ENCODE measurements around the gene PLXND1. TPM values are rescaled to one million over a fixed set of nuclear protein-coding genes. Genes with fewer than 3 reads are reported as not detected.

PLXND1 gene
- total RNA-seq, 1 donor from 2014 or later: 3.1 TPM

DNA sequence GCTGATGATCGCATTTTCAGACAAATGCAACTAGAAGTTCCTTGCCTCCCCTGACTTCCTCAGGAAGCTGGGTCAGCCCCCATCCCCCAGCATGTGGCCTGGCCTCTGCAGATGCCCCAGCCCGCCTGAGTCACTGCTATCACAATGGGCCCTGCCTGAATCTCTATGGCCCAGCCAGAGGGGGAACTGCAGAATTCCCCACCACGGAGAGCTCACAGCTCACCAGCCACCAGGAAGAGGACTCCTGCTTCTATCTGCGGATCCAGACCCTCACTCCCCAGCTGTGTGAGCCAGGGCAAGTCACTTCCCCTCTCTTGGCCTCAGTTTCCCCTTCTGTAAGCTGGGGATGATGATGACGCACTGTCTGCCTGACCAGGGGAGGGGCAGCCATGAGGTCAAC is 6.9 kb downstream of the PLXND1 start:
- H3K4me3 Mint-ChIP-seq: no peak overlapping the region
- intact Hi-C loops (cut with micrococcal nuclease): no loop called here
- POLR2A ChIA-PET: no interaction called here
- no peak for TF ChIP-seq CTCF (IDR thresholded peaks at IDR 0.05)
- DNase-seq (no peak), ATAC-seq (ENCODE audit: low read depth) (no peak)
- no peaks in the 10 kb centered on the region for H3K4me1 Mint-ChIP-seq
- CTCF ChIA-PET: no interaction called here
- H3K9me3 Mint-ChIP-seq: no peaks in the 10 kb centered on the region
- H3K27me3 Mint-ChIP-seq: peaks cover 7% of the 10 kb centered on the region
- H3K36me3 Mint-ChIP-seq (ENCODE audit: low read depth): no peaks in the 10 kb centered on the region
- no peak overlapping the region for H3K27ac Mint-ChIP-seq

- ATAC-seq (ENCODE audit: low read depth): no peak
- ChIA-PET CTCF (no interaction called here), POLR2A (no interaction called here)
- no peak for TF ChIP-seq CTCF (IDR thresholded peaks at IDR 0.05)
- Mint-ChIP-seq H3K4me1 (peaks cover 2% of the 10 kb centered on the region), H3K27me3 (peaks cover 5% of the 10 kb centered on the region), H3K9me3 (no peaks in the 10 kb centered on the region), H3K4me3 (no peak overlapping the region), H3K27ac (no peak overlapping the region), H3K36me3 (ENCODE audit: low read depth) (no peaks in the 10 kb centered on the region)
- intact Hi-C loops (cut with micrococcal nuclease): no loop called here
- DNase-seq: no peak
These were observed 7.4 kb downstream of the PLXND1 start for GRCh38 chr3:129599073-129599472.

DNA sequence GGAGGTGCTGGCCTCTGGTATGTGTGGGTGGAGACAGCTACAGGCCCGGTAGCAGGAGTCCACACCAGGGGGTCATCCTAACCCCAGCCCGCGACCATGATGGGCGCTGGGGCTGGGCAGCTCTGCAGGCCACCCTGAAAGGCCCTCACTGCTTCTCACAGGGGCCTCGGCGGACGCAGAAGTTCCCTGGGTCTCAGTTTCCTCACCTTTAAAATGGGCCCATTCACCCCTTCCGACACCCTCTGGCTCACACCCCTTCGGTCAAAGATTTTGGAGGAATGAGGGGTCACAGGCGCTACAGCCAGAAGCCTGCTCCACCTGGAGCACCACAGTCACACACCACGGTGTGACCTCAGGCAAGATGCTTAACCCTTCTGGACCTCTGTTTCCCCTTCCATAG is 8.0 kb downstream of the PLXND1 start:
- no peaks in the 10 kb centered on the region for H3K36me3 Mint-ChIP-seq (ENCODE audit: low read depth)
- ATAC-seq (ENCODE audit: low read depth) (no peak), DNase-seq (no peak)
- H3K27ac Mint-ChIP-seq: no peak overlapping the region
- POLR2A ChIA-PET: no interaction called here
- H3K27me3 Mint-ChIP-seq: peaks cover 8% of the 10 kb centered on the region
- intact Hi-C loops (cut with micrococcal nuclease): no loop called here
- H3K4me3 Mint-ChIP-seq: no peak overlapping the region
- peaks cover 8% of the 10 kb centered on the region for H3K4me1 Mint-ChIP-seq
- CTCF ChIA-PET: no interaction called here
- no peak for TF ChIP-seq CTCF (IDR thresholded peaks at IDR 0.05)
- H3K9me3 Mint-ChIP-seq: no peaks in the 10 kb centered on the region

DNA sequence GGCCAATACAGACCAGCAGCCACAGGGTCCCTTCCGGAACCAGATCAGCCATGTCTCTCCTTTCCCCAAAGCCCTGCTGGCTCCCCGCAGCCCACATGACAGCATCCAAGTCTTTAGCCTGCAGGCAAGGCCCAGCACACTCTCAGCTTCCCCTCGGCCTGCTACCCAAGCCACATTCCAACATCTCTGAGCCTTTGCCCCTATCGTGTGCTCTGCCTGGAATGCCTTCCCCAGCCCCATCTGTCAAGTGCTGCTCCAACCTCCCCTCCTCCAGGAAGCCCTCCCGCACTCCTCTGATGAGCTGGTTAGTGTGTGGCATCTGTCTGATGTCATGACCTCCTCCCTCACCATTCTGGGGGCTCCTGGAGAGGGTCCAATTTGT is 8.5 kb downstream of the PLXND1 start:
- no peaks in the 10 kb centered on the region for H3K9me3 Mint-ChIP-seq
- no peak for ATAC-seq (ENCODE audit: low read depth)
- CTCF ChIA-PET: no interaction called here
- POLR2A ChIA-PET: no interaction called here
- intact Hi-C loops (cut with micrococcal nuclease): no loop called here
- no peaks in the 10 kb centered on the region for H3K36me3 Mint-ChIP-seq (ENCODE audit: low read depth)
- peaks cover 13% of the 10 kb centered on the region for H3K4me1 Mint-ChIP-seq
- peaks cover 8% of the 10 kb centered on the region for H3K27me3 Mint-ChIP-seq
- no peak for DNase-seq
- H3K27ac Mint-ChIP-seq: no peak overlapping the region
- TF ChIP-seq CTCF (IDR thresholded peaks at IDR 0.05): no peak
- no peak overlapping the region for H3K4me3 Mint-ChIP-seq

- TF ChIP-seq CTCF (IDR thresholded peaks at IDR 0.05): no peak
- Mint-ChIP-seq H3K9me3 (no peaks in the 10 kb centered on the region), H3K4me3 (no peak overlapping the region), H3K4me1 (peaks cover 17% of the 10 kb centered on the region), H3K27ac (no peak overlapping the region), H3K36me3 (ENCODE audit: low read depth) (no peaks in the 10 kb centered on the region), H3K27me3 (peaks cover 8% of the 10 kb centered on the region)
- no peak for ATAC-seq (ENCODE audit: low read depth)
- DNase-seq: no peak
- intact Hi-C loops (cut with micrococcal nuclease): no loop called here
- ChIA-PET POLR2A (interaction anchor here (0.6 kb wide), 1 partner anchor 29 kb away, joined by 5 read pairs; no protein-coding TSS in a partner anchor), CTCF (no interaction called here)
These were observed 9.1 kb downstream of the PLXND1 start for GRCh38 chr3:129597087-129597999.
